H1 (cell line): ENCODE data around the gene ARHGEF4.

Experiments
- HDAC2 ChIP-seq, 2 experiments: fragments of 300-600 bp in 1 of 2; sonication (generic) in 1 of 2; IDR thresholded peaks; 2 replicates each; pipeline ENCODE4 v1.6.1; 2011 to 2012; ENCODE audit warnings: low read depth in 2 of 2, low read length in 2 of 2, mild to moderate bottlenecking in 2 of 2, moderate library complexity in 2 of 2, borderline replicate concordance in 1 of 2, inconsistent platforms in 1 of 2
- POLR2AphosphoS5 ChIP-seq: IDR thresholded peaks from 2 replicates; pipeline ENCODE4 v1.6.1; 2011; ENCODE audit warnings: low read depth, low read length
- TF ChIP-seq, protein P1 (sequence below), 3 experiments: IDR thresholded peaks; 1 replicate in 2 of 3; 2 replicates in 1 of 3; pipeline versions ENCODE4 v1.5.1 to v1.6.1; 2011; ENCODE audit warnings: low read length in 3 of 3, mild to moderate bottlenecking in 3 of 3, inconsistent platforms in 2 of 3, low read depth in 1 of 3, moderate library complexity in 1 of 3; ENCODE audit not compliant: insufficient read depth in 1 of 3; ENCODE audit errors: control extremely low read depth in 1 of 3

DNA sequence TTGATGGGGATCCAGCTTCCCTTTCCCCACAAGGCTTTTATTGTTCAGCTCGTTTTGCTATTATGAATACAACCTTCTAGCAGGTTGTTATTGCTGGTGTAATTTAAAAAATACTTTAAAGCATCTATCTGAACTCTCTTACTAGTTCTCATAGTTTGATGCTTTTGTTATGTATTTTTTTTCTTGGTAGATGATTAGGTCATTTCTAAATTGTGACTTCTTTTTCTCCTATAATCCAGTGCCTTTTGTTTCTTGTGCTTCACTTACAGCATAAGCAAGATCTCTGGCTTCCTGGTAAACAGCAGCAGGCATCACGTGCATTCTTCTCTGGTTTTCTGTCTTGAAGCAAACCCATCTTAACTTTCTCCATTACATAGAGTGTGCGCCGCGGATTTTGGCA, 160.5 kb downstream of the ARHGEF4 start:
- TF ChIP-seq HDAC2 (IDR thresholded peaks at IDR 0.05; ENCODE audit: borderline replicate concordance in 1 of 2, low read depth in 2 of 2, low read length in 2 of 2) = no peak
- TF ChIP-seq, protein P1, sequence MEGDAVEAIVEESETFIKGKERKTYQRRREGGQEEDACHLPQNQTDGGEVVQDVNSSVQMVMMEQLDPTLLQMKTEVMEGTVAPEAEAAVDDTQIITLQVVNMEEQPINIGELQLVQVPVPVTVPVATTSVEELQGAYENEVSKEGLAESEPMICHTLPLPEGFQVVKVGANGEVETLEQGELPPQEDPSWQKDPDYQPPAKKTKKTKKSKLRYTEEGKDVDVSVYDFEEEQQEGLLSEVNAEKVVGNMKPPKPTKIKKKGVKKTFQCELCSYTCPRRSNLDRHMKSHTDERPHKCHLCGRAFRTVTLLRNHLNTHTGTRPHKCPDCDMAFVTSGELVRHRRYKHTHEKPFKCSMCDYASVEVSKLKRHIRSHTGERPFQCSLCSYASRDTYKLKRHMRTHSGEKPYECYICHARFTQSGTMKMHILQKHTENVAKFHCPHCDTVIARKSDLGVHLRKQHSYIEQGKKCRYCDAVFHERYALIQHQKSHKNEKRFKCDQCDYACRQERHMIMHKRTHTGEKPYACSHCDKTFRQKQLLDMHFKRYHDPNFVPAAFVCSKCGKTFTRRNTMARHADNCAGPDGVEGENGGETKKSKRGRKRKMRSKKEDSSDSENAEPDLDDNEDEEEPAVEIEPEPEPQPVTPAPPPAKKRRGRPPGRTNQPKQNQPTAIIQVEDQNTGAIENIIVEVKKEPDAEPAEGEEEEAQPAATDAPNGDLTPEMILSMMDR (IDR thresholded peaks at IDR 0.05; ENCODE audit: control extremely low read depth in 1 of 3, insufficient read depth in 1 of 3, low read depth in 1 of 3, low read length in 3 of 3) = no peak
- TF ChIP-seq POLR2AphosphoS5 = no peak
